Heart left ventricle (tissue), 16 donors: ENCODE measurements around the gene CNGA2. TPM values are rescaled to one million over a fixed set of nuclear protein-coding genes. Genes with fewer than 3 reads are reported as not detected.

Source experiments
- ATAC-seq, 4 donors: fragments of 200-7000 bp; cut with Tn5 transposase; one replicate each; pipeline ENCODE4 v1.9.1; 2020 to 2022; ENCODE audit warnings: moderate library complexity in 4 of 4, mild to moderate bottlenecking in 3 of 4, moderate number of reproducible peaks in 1 of 4
- DNase-seq, 5 donors: peaks; one replicate each; pipeline ENCODE4 v3.0.0-alpha.2; 2020
- H3K27ac ChIP-seq, 12 donors: fragments of 200-600 bp; sonication (generic) in 4 of 12; one replicate each; pipeline versions ENCODE4 v1.5.0 to v1.8.0; 2016 to 2022; ENCODE audit warnings: mild to moderate bottlenecking in 2 of 12
- H3K27me3 ChIP-seq, 9 donors: fragments of 200-600 bp; sonication (generic) in 2 of 9; one replicate each; pipeline versions ENCODE4 v1.5.1 to v1.8.0; 2016 to 2022; ENCODE audit warnings: mild to moderate bottlenecking in 3 of 9
- H3K36me3 ChIP-seq, 9 donors: fragments of 200-600 bp; sonication (generic) in 2 of 9; one replicate each; pipeline versions ENCODE4 v1.5.0 to v1.8.0; 2018 to 2022; ENCODE audit warnings: mild to moderate bottlenecking in 2 of 9
- H3K4me1 ChIP-seq, 12 donors: fragments of 200-600 bp; sonication (generic) in 4 of 12; one replicate each; pipeline versions ENCODE4 v1.5.0 to v1.8.0; 2016 to 2022; ENCODE audit warnings: mild to moderate bottlenecking in 3 of 12
- H3K4me3 ChIP-seq, 12 donors: fragments of 200-600 bp; sonication (generic) in 4 of 12; one replicate each; pipeline versions ENCODE4 v1.5.0 to v1.8.0; 2017 to 2022; ENCODE audit warnings: mild to moderate bottlenecking in 9 of 12, moderate library complexity in 4 of 12
- H3K9me3 ChIP-seq, 12 donors: fragments of 200-600 bp; sonication (generic) in 4 of 12; one replicate each; pipeline versions ENCODE4 v1.5.0 to v1.8.0; 2016 to 2022; ENCODE audit warnings: mild to moderate bottlenecking in 1 of 12
- POLR2A ChIP-seq, 2 donors: fragments of 450-650 bp; IDR thresholded peaks; one replicate each; pipeline ENCODE4 v1.6.1; 2017; ENCODE audit warnings: antibody characterized with exemption in 2 of 2, mild to moderate bottlenecking in 2 of 2, moderate library complexity in 2 of 2
- WGBS, 4 donors: extraction: QIAGEN DNeasy Blood & Tissue Kit in 2 of 4; methylation state at CpG; one replicate each; pipeline versions ENCODE4 v1.1.5 to v1.1.7; 2013 to 2018; 5-methylcytosine and 5-hydroxymethylcytosine counted together
- intact Hi-C, 10 donors: fragments of 100-400 bp; cut with DNase I; formaldehyde crosslinking; loops; one replicate each; pipeline versions ENCODE4 v1.11.1 to v1.14.2; 2022
- long read RNA-seq, 3 donors: library from polyadenylated mRNA; unstranded; transcript quantifications; one replicate each; pipeline ENCODE4 v2.0.0, GENCODE V29; 2020 to 2021
- polyA plus RNA-seq, 2 donors: library from polyadenylated mRNA; stranded (reverse); fragments of 200-250 nt; gene quantifications; one replicate each; pipeline ENCODE4 v1.2.3, GENCODE V29; 2013
- total RNA-seq, 9 donors: library from RNA; depleted of rRNA in 2 of 9; stranded (reverse); fragments of >200 nt in 2 of 9; fragmentation: NEBNext Ultra II Directional in 3 of 9; extraction: Animal tissue kit (Norgen Biotek cat#: 25700) in 3 of 9; gene quantifications; one replicate each; pipeline versions ENCODE4 v1.1.0 to v1.2.4, GENCODE V29; 2016 to 2023
- TF ChIP-seq, protein P1 (sequence below), 12 donors: fragments of 200-600 bp; sonication (generic) in 4 of 12; IDR thresholded peaks; one replicate each; pipeline versions ENCODE4 v1.5.0 to v1.8.0; 2018 to 2022; ENCODE audit warnings: antibody characterized with exemption in 12 of 12, mild to moderate bottlenecking in 5 of 12
- donor health status: ischemic (EF 13 %, LVEDD 7.1; RV severe dilation, severe dysfunction).
- donor health status: healthy with polysubstance abuse.
- donor health status: DM: no; HTN: yes; CAD: no.
- donor health status: DM: no; HTN: no; CAD: no.
- donor health status: ischemic (EF 25% LVEDD 6.9; RV normal size, moderate dysfunction).
- donor health status: ischemic (EF 25% LVEDD 5.7; RV mildly dilated, moderate dysfunction).
- donor health status: healthy.
- donor health status: DM: yes; HTN: yes; CAD: no.
- donor health status: ischemic (EF 35%, LVEDD 5.7; RV mildly dilated, moderate dysfunction).
- donor health status: nonischemic (EF 11% LVEDD 7.7; RV severe dilation, severe dysfunction).
- donor health status: DM: yes; HTN: yes; CAD: no.
- donor health status: PGD.
- donor health status: ischemic (EF 29% LVEDD 5.4; RV normal size, mild dysfunction).
- donor health status: nonischemic (EF 23%, LVEDD 6.1; RV moderate dilation, normal function).

Gene CNGA2
- total RNA-seq: not detected
- not detected for polyA plus RNA-seq
- long read RNA-seq, donor 1: 0 reads
- long read RNA-seq, donor 2: 0 reads
- long read RNA-seq, donor 3: 0 reads

DNA sequence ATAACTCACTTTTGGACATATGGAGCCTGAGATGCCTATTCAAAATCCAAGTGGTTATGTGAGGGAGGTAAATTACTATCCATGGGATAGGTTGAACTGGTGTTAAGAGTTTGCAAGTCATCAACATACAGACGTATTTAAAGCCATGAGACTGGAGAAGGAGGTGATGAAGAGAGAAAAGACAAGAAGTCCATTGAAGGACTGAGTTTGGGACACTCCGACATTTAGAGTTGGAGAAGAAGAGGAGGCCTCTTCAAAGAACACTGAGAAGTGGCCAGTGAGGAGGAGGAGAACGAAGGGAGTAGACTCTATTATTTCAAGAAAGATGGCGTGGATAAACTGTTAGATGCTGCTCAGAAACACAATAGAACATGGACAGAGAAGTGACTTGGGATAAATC, at the start of gene CNGA2:
Gene CNGA2, plus strand, starts transcription at position 301 of the 400 bp plus-strand sequence. CDS start 3,738 bp downstream, outside the sequence.
- H3K4me3 ChIP-seq: no peak within 1 kb of the TSS
- no peaks in the 10 kb centered on the region for H3K4me1 ChIP-seq
- peaks cover 0 to 10% (median 0%) of the 10 kb centered on the region in 9 donors for H3K27me3 ChIP-seq
- H3K27ac ChIP-seq: no peak within 1 kb of the TSS
- TF ChIP-seq POLR2A (IDR thresholded peaks at IDR 0.05): no peak
- TF ChIP-seq, protein P1, sequence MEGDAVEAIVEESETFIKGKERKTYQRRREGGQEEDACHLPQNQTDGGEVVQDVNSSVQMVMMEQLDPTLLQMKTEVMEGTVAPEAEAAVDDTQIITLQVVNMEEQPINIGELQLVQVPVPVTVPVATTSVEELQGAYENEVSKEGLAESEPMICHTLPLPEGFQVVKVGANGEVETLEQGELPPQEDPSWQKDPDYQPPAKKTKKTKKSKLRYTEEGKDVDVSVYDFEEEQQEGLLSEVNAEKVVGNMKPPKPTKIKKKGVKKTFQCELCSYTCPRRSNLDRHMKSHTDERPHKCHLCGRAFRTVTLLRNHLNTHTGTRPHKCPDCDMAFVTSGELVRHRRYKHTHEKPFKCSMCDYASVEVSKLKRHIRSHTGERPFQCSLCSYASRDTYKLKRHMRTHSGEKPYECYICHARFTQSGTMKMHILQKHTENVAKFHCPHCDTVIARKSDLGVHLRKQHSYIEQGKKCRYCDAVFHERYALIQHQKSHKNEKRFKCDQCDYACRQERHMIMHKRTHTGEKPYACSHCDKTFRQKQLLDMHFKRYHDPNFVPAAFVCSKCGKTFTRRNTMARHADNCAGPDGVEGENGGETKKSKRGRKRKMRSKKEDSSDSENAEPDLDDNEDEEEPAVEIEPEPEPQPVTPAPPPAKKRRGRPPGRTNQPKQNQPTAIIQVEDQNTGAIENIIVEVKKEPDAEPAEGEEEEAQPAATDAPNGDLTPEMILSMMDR (IDR thresholded peaks at IDR 0.05): no peak
- H3K9me3 ChIP-seq: no peaks in the 10 kb centered on the region
- H3K36me3 ChIP-seq: no peaks in the 10 kb centered on the region
- WGBS, 4 donors: 64 to 89% (median 76%) methylated on average over 4 of the region's 4 CpGs
- DNase-seq (no peak), ATAC-seq (no peak)
- intact Hi-C loops: no loop called here

DNA sequence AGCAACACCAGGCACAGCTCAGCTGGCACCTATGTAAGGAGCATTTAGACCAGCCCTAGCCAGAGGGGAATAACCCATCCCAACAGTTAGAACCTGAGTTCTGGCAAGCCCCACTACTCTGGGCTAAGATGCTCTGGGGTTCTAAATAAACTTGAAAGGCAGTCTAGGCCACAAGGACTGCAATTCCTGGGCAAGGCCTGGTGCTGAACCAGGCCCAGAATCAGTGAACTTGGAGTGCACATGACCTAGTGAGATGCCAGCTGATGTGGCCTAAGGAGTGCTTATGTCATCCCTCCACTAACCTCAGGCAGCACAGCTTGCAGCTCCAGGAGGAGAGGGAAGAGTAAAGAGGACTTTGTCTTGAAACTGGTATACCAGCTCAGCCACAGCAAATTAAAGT, 46.9 kb upstream of the CNGA2 start:
- H3K27ac ChIP-seq: no peak overlapping the region
- ATAC-seq: no peak
- TF ChIP-seq, protein P1 (IDR thresholded peaks at IDR 0.05): no peak
- TF ChIP-seq POLR2A (IDR thresholded peaks at IDR 0.05): no peak
- intact Hi-C loops: loop anchor here in 2 of 10 donors (10.0 kb wide), 1 partner anchor 183 kb away; no protein-coding TSS in a partner anchor
- no peaks in the 10 kb centered on the region for H3K9me3 ChIP-seq
- no peak for DNase-seq
- peaks cover 0 to 12% (median 0%) of the 10 kb centered on the region in 9 donors for H3K27me3 ChIP-seq
- H3K4me3 ChIP-seq: no peak overlapping the region
- no peaks in the 10 kb centered on the region for H3K36me3 ChIP-seq
- H3K4me1 ChIP-seq: no peaks in the 10 kb centered on the region

DNA sequence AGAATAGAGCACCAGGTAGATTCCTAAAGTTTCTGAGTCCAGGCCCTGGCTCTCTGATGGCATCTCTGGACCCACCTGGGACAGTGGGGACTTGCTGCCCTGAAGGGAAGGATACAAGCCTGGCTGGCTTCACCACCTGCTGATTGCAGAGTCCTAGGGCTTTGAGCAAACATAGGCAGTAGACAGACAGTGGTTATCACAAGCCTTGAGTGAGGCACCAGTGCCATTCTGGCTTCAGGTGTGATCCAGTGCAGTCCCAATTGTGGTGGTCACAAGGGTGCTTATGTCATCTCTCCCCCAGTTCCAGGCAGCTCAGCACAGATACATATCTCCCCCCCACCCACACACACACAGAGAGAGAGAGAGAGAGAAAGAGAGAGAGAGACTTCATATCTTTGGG, 45.9 kb upstream of the CNGA2 start:
- ATAC-seq (no peak), DNase-seq (no peak)
- H3K36me3 ChIP-seq: no peaks in the 10 kb centered on the region
- H3K27ac ChIP-seq: no peak overlapping the region
- H3K27me3 ChIP-seq: peaks cover 0 to 2% (median 0%) of the 10 kb centered on the region in 9 donors
- no peak overlapping the region for H3K4me3 ChIP-seq
- no peak for TF ChIP-seq POLR2A (IDR thresholded peaks at IDR 0.05)
- TF ChIP-seq, protein P1 (IDR thresholded peaks at IDR 0.05): no peak
- intact Hi-C loops: loop anchor here in 2 of 10 donors (10.0 kb wide), 1 partner anchor 184 kb away; no protein-coding TSS in a partner anchor
- no peaks in the 10 kb centered on the region for H3K9me3 ChIP-seq
- H3K4me1 ChIP-seq: no peaks in the 10 kb centered on the region

DNA sequence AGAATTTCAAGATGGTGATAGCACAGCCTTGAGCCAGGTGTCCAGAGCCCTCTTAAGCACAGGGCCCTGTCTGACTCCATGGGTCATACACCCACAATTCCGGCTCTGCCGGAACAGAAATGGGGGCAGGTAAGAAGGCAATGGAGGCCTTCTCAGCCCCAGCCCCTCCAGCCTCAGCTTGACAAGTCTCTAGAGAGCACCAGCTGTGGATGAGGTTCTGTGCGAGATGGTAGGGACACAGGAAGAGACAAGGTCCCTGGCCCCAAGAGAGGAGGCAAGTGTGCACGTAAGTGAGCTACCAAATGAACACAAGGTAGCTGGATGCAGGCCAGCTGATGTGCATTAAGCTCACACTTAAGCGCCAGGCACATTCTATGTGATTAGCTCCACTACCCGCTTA, 41.7 kb upstream of the CNGA2 start:
- intact Hi-C loops: no loop called here
- ATAC-seq (no peak), DNase-seq (no peak)
- H3K36me3 ChIP-seq: no peaks in the 10 kb centered on the region
- H3K27me3 ChIP-seq: peaks cover 0 to 15% (median 0%) of the 10 kb centered on the region in 9 donors
- peaks cover 0 to 10% (median 0%) of the 10 kb centered on the region in 12 donors for H3K4me1 ChIP-seq
- H3K9me3 ChIP-seq: no peaks in the 10 kb centered on the region
- WGBS, 4 donors: 88 to 95% (median 93%) methylated on average over 5 to 6 of the region's 6 CpGs
- TF ChIP-seq POLR2A (IDR thresholded peaks at IDR 0.05): no peak
- TF ChIP-seq, protein P1 (IDR thresholded peaks at IDR 0.05): no peak
- H3K27ac ChIP-seq: no peak overlapping the region
- H3K4me3 ChIP-seq: no peak overlapping the region
